Glutamatergic neuron (in vitro differentiated cells): Measurements from ENCODE around the gene BEST1. TPM values are rescaled to one million over a fixed set of nuclear protein-coding genes. Genes with fewer than 3 reads are reported as not detected.

ENCODE experiments used
- DNase-seq: peaks from one replicate; pipeline ENCODE4 v3.0.0; 2022
- H3K27ac Mint-ChIP-seq: one replicate; pipeline ENCODE4 v1.8.0; 2020; ENCODE audit warnings: mild to moderate bottlenecking, mixed read lengths, inconsistent platforms; ENCODE audit not compliant: unreplicated experiment
- H3K27me3 Mint-ChIP-seq: one replicate; pipeline ENCODE4 v1.8.0; 2020; ENCODE audit warnings: mild to moderate bottlenecking, moderate library complexity, mixed read lengths, inconsistent platforms; ENCODE audit not compliant: unreplicated experiment
- H3K36me3 Mint-ChIP-seq: one replicate; pipeline ENCODE4 v1.8.0; 2020; ENCODE audit warnings: mild to moderate bottlenecking, mixed read lengths, inconsistent platforms; ENCODE audit not compliant: unreplicated experiment
- H3K4me1 Mint-ChIP-seq: one replicate; pipeline ENCODE4 v1.8.0; 2020; ENCODE audit warnings: mild to moderate bottlenecking, low read depth, mixed read lengths, inconsistent platforms; ENCODE audit not compliant: unreplicated experiment
- H3K4me3 Mint-ChIP-seq: one replicate; pipeline ENCODE4 v1.8.0; 2020; ENCODE audit warnings: mild to moderate bottlenecking, mixed read lengths, inconsistent platforms; ENCODE audit not compliant: unreplicated experiment
- H3K9me3 Mint-ChIP-seq: one replicate; pipeline ENCODE4 v1.8.0; 2020; ENCODE audit warnings: mild to moderate bottlenecking, moderate library complexity, mixed read lengths, inconsistent platforms; ENCODE audit not compliant: unreplicated experiment
- total RNA-seq: library from RNA; stranded (reverse); fragmentation: NEBNext Ultra II Directional; extraction: Animal tissue kit (Norgen Biotek cat#: 25700); gene quantifications from one replicate; pipeline ENCODE4 v1.2.1, GENCODE V29; 2021; ENCODE audit not compliant: unreplicated experiment
- TF ChIP-seq, protein P1 (sequence below): fragments of 200-600 bp; sonication (generic); IDR thresholded peaks from one replicate; pipeline ENCODE4 v1.5.0; 2021; ENCODE audit not compliant: partially characterized antibody, unreplicated experiment

BEST1 gene
- total RNA-seq, 1 donor from 2014 or later, result 4.6 TPM

DNA sequence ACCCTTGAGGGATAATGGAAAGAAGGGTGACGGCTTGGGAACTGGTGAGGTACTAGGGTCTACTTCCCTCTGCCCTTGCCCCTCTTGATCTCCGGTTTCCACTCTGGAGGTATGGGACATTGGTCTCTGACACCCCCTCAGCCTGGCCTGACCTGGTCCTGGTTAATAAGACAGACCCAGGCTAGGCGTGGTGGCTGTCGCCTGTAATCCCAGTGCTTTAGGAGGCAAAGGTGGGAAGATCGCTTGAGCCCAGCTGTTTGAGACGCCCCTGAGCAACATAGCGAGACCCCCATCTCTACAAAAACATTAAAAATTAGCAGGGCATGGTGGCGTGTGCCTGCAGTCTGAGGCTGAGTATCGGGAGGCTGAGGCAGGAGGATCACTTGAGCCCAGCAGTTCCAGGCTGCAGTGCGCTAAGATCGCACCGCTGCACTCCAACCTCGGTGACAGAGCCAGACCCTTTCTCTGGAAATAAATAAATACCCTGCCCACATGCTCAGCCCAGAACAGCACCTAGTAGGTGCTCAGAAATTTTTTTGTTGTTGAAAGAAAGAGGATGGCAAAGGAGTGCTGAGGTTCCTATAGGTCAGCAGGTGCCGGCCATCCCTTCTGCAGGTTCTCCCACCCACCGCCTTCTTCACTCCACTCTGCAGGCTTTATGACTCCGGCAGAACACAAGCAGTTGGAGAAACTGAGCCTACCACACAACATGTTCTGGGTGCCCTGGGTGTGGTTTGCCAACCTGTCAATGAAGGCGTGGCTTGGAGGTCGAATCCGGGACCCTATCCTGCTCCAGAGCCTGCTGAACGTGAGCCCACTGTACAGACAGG is 6.3 kb downstream of the BEST1 start:
- TF ChIP-seq, protein P1, sequence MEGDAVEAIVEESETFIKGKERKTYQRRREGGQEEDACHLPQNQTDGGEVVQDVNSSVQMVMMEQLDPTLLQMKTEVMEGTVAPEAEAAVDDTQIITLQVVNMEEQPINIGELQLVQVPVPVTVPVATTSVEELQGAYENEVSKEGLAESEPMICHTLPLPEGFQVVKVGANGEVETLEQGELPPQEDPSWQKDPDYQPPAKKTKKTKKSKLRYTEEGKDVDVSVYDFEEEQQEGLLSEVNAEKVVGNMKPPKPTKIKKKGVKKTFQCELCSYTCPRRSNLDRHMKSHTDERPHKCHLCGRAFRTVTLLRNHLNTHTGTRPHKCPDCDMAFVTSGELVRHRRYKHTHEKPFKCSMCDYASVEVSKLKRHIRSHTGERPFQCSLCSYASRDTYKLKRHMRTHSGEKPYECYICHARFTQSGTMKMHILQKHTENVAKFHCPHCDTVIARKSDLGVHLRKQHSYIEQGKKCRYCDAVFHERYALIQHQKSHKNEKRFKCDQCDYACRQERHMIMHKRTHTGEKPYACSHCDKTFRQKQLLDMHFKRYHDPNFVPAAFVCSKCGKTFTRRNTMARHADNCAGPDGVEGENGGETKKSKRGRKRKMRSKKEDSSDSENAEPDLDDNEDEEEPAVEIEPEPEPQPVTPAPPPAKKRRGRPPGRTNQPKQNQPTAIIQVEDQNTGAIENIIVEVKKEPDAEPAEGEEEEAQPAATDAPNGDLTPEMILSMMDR, result no peak
- Mint-ChIP-seq H3K27me3 (peaks cover 11% of the 10 kb centered on the region), H3K4me3 (no peak overlapping the region), H3K9me3 (peaks cover 6% of the 10 kb centered on the region), H3K4me1 (no peaks in the 10 kb centered on the region), H3K36me3 (peaks cover 4% of the 10 kb centered on the region), H3K27ac (no peak overlapping the region)
- DNase-seq, result no peak

DNA sequence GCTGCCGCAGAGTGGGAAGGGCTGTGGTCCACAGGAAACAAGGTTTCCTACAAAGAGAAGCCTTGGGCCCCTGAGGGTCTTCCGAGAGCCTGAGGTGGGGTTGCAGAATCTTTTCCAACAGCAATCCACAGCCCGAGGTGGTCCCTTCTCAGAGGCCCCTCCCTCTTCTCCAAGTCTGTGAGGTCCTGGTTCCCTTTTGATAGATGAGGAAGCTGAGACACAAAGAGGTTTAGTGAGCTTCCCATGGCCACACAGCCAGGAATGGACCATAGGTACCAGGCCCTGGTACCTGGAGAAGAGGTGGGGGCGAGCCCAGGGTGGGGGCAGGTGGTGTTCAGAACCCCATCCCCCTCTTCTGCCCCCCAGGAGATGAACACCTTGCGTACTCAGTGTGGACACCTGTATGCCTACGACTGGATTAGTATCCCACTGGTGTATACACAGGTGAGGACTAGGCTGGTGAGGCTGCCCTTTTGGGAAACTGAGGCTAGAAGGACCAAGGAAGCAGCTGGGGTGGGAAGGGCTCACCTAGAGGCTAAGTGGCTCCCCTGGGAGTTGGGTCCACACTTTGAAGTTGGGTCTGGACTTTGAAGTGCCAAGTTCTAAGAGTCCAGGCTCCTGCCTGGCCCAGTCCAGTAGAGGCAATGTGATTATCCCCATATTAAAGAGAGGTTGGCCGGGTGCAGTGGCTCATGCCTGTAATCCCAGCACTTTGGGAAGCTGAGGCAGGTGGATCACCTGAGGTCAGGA is 7.0 kb downstream of the BEST1 start:
- Mint-ChIP-seq H3K4me3 (no peak overlapping the region), H3K27me3 (peaks cover 12% of the 10 kb centered on the region), H3K9me3 (peaks cover 6% of the 10 kb centered on the region), H3K4me1 (no peaks in the 10 kb centered on the region), H3K27ac (no peak overlapping the region), H3K36me3 (peaks cover 4% of the 10 kb centered on the region)
- DNase-seq, result no peak
- TF ChIP-seq, protein P1, result no peak

GRCh38 chr11:61958590-61958989 is 8.4 kb downstream of the BEST1 start:
- peaks cover 6% of the 10 kb centered on the region for H3K9me3 Mint-ChIP-seq
- no peak for DNase-seq
- peaks cover 12% of the 10 kb centered on the region for H3K36me3 Mint-ChIP-seq
- TF ChIP-seq, protein P1, result no peak
- no peak overlapping the region for H3K27ac Mint-ChIP-seq
- peaks cover 12% of the 10 kb centered on the region for H3K27me3 Mint-ChIP-seq
- no peaks in the 10 kb centered on the region for H3K4me1 Mint-ChIP-seq
- no peak overlapping the region for H3K4me3 Mint-ChIP-seq

- TF ChIP-seq, protein P1, result no peak
- Mint-ChIP-seq H3K4me1 (no peaks in the 10 kb centered on the region), H3K9me3 (peaks cover 6% of the 10 kb centered on the region), H3K27me3 (peaks cover 10% of the 10 kb centered on the region), H3K36me3 (peaks cover 17% of the 10 kb centered on the region), H3K4me3 (no peak overlapping the region), H3K27ac (no peak overlapping the region)
- DNase-seq, result no peak
Measured at GRCh38 chr11:61959114-61959513, 9.0 kb downstream of the BEST1 start.

- Mint-ChIP-seq H3K4me3 (no peak overlapping the region), H3K27me3 (peaks cover 10% of the 10 kb centered on the region), H3K9me3 (peaks cover 6% of the 10 kb centered on the region), H3K36me3 (peaks cover 18% of the 10 kb centered on the region), H3K4me1 (no peaks in the 10 kb centered on the region), H3K27ac (no peak overlapping the region)
- DNase-seq, result no peak
- TF ChIP-seq, protein P1, result no peak
Measured at GRCh38 chr11:61959678-61960077, 9.5 kb downstream of the BEST1 start.
